Epithelial cell of proximal tubule (primary cell): Measurements from ENCODE around the gene RSPRY1. TPM values are rescaled to one million over a fixed set of nuclear protein-coding genes. Genes with fewer than 3 reads are reported as not detected.

Experiments
- DNase-seq: peaks from one replicate; pipeline ENCODE4 v3.0.0-alpha.2; 2011; ENCODE audit warnings: low read depth
- H3K4me3 ChIP-seq: 2 replicates; pipeline ENCODE4 v1.5.1; 2011; ENCODE audit warnings: low read depth, mild to moderate bottlenecking, low read length
- total RNA-seq: library from RNA; depleted of rRNA; stranded (reverse); fragments of >200 nt; gene quantifications from 2 replicates; pipeline ENCODE4 v1.2.3, GENCODE V29; 2015
- TF ChIP-seq, protein P1 (sequence below): conservative IDR thresholded peaks from 2 replicates; pipeline ENCODE4 v1.5.1; 2012; ENCODE audit warnings: low read depth, mild to moderate bottlenecking, low read length

The RSPRY1 gene
- total RNA-seq, 1 donor from 2014 or later, result 28.6 TPM

DNA sequence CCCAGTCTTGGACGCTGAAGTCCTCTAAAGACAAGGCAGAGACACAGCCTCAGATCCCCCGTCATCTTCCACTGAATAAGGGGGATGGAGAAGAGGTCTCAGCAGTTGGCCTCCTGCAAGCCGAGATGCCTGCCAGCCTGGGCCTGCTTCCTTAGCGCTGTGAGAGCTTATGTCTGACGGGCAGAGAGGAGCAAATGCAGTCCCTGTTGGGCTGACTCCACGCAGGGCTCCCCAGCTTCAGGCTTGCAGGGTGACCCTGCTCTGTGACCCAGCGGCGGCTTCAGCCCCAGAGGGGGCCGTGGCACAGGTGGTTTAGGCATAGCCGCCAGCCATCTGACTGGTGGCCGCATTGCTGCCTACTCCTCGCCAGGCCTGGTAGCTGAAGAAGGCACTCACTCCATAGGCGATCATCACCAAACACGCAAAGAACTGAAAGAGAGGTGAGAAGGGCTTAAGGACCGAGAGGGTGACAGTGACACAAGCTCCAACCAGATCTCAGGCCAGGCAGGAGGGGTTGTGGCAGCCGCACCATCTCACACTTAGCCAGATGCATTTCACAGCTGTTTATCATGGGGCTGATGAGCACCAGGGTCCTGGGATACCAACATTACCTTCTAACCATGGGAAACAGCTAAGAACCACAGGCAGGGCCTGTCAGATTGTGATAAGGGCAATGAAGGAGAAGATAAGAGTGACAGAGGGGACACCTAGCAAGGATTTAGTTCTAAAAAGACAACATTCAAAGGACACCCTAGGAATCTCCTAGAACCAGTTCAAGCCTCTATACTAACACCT, 70.7 kb downstream of the RSPRY1 start:
- TF ChIP-seq, protein P1, sequence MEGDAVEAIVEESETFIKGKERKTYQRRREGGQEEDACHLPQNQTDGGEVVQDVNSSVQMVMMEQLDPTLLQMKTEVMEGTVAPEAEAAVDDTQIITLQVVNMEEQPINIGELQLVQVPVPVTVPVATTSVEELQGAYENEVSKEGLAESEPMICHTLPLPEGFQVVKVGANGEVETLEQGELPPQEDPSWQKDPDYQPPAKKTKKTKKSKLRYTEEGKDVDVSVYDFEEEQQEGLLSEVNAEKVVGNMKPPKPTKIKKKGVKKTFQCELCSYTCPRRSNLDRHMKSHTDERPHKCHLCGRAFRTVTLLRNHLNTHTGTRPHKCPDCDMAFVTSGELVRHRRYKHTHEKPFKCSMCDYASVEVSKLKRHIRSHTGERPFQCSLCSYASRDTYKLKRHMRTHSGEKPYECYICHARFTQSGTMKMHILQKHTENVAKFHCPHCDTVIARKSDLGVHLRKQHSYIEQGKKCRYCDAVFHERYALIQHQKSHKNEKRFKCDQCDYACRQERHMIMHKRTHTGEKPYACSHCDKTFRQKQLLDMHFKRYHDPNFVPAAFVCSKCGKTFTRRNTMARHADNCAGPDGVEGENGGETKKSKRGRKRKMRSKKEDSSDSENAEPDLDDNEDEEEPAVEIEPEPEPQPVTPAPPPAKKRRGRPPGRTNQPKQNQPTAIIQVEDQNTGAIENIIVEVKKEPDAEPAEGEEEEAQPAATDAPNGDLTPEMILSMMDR, result no peak
- H3K4me3 ChIP-seq, result no peak overlapping the region
- no peak for DNase-seq

GRCh38 chr16:57257455-57258070, 71.4 kb downstream of the RSPRY1 start:
- no peak overlapping the region for H3K4me3 ChIP-seq
- no peak for DNase-seq
- TF ChIP-seq, protein P1, result no peak

DNA sequence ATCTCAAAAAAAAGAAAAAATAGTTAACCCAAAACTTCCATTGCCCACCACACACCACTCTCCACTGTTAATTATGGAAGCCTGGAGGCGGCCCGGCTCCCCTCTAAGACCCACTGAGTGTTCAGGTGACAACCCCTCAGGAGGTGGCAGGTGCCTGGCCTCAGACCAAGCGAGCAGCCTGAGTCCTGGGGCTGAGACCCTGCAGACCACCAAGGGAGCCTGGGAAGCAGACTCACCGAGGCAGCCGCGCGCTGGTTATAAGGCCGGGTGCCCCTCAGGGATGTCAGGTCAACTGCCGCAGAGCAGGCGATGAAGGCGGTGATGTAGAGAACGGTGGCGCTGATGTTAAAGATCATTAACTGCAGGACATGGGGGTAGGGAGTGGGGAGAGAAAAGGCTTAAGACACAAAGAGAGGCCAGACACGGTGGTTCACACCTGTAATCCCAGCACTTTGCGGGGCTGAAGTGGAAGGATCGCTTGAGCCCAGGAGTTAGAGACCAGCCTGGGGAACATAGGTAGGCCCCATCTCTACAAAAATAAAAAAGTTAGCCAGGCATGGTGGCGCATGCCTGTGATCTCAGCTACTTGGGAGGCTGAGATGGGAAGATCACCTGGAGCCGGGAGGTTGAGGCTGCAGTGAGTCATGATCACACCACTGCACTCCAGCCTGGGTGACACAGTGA, 72.2 kb downstream of the RSPRY1 start:
- TF ChIP-seq, protein P1, result no peak
- DNase-seq, result no peak
- no peak overlapping the region for H3K4me3 ChIP-seq

DNA sequence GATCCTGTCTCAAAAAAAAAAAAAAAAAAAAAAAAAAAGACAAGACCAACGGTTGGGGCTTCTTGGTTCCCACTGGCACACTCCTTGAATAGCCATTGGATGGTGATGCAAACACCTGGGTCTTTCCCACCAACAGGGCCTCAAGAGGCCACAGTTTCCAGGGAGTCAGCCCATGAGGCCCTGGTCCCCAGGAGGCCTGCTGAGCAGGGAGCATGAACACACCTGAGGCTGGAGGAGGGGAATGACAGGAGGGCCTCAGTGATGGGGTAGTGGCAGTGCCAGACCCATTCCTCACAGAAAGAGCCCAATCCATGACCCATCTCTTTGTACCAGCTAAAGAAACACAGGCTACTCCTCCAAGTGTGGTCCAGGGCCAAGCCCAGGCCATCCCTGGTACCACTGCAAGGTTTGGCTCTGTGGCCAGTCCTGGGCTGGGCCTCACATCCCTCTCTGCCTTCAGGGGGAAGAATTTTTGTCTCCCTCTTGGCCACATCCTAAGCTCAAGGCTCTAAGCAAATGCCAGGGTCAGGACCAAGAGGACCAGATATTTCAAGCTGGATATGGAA, 72.9 kb downstream of the RSPRY1 start:
- no peak overlapping the region for H3K4me3 ChIP-seq
- TF ChIP-seq, protein P1, result no peak
- DNase-seq, result no peak

- TF ChIP-seq, protein P1, result no peak
- H3K4me3 ChIP-seq, result no peak overlapping the region
- no peak for DNase-seq
These were observed 74.3 kb downstream of the RSPRY1 start for GRCh38 chr16:57260294-57260929.

- no peak overlapping the region for H3K4me3 ChIP-seq
- DNase-seq, result no peak
These were observed 75.7 kb downstream of the RSPRY1 start for GRCh38 chr16:57261806-57262205.

More at GRCh38 chr16:57261806-57262205, 75.7 kb downstream of the RSPRY1 start:
- TF ChIP-seq, protein P1, result no peak
